ENCODE results near the gene PTPRJ.
"Not testable (repeated sequence)": the region's sequence is repeated elsewhere in the genome, so short reads cannot be mapped to it uniquely, and the experiment has no call there.

PTPRJ gene

DNA sequence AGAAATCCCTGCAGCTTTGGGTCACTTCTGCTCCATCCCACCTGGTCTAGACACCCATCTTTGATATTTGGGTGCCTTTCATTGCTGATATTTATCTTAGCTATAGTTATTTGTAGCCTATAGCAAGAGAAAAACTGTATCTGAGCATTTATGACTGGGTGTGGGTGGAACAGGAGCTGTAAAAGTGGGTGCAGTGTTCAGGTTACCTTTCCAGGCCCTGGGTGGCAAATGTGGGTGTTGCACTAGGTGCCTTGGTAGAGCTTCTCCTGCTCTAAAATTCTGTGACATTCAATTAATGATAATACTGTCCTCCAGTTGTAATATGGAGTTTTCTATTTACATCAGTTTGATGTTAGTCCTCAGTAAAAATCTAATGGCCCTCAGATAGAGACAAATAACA, 157.9 kb downstream of the PTPRJ start:
- TF ChIP-seq, protein P1, sequence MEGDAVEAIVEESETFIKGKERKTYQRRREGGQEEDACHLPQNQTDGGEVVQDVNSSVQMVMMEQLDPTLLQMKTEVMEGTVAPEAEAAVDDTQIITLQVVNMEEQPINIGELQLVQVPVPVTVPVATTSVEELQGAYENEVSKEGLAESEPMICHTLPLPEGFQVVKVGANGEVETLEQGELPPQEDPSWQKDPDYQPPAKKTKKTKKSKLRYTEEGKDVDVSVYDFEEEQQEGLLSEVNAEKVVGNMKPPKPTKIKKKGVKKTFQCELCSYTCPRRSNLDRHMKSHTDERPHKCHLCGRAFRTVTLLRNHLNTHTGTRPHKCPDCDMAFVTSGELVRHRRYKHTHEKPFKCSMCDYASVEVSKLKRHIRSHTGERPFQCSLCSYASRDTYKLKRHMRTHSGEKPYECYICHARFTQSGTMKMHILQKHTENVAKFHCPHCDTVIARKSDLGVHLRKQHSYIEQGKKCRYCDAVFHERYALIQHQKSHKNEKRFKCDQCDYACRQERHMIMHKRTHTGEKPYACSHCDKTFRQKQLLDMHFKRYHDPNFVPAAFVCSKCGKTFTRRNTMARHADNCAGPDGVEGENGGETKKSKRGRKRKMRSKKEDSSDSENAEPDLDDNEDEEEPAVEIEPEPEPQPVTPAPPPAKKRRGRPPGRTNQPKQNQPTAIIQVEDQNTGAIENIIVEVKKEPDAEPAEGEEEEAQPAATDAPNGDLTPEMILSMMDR (IDR thresholded peaks at IDR 0.05; ENCODE audit: control extremely low read depth, extremely low read depth, low read depth, missing control alignments) = no peak
- ChIA-PET POLR2A (no interaction called here), CTCF (interaction anchor here (1.2 kb wide), 1 partner anchor 203 kb away, joined by 3 read pairs; no protein-coding TSS in a partner anchor)
- no peak for DNase-seq (ENCODE audit: extremely low spot score)

DNA sequence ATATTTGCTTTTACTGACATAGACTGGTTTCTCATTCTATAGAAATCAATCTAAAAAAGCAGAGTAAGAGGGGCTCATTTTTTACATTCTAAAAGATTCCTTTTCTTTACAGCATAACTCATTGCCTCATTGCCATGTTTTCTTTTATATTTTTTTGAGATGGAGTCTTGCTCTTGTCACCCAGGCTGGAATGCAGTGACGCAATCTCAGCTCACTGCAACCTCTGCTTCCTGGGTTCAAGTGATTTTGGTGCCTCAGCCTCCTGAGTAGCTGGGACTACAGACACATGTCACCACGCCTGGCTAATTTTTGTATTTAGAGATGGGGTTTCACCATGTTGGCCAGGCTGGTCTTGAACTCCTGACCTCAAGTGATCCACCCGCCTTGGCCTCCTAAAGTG, 159.5 kb downstream of the PTPRJ start:
- DNase-seq (ENCODE audit: extremely low spot score); CTCF ChIA-PET; POLR2A ChIA-PET: not testable (repeated sequence)

DNA sequence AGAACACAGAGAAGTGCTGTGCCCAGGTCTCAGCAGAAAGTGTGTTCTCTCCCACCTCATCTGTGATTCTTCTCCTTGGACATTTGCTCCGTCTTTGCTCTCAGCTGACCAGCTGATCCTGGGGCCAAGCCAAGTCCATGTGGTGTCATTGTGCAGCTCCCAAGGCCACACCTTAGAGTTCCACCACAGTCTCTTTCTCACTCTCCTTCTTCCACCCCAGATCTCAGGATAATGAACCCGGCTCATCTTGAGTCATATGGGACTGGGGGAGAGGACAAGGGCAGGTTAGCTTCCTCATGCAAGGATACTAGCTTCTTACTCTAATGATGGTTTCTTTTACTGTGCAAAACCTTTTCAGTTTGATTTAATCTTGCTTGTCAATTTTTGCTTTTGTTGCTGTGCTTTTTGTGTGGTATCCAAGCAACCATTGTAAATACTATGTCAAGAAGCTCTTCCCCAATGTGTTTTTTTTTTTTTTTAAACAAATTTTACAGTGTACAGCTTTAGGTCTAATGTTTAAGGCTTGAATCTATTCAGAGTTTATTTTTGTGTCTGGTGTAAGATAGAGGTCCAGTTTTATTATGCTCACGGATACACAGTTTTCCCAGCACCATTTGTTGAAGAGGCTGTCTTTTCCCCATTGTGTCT, 161.2 kb downstream of the PTPRJ start:
- ChIA-PET POLR2A (no interaction called here), CTCF (no interaction called here)
- TF ChIP-seq, protein P1 (IDR thresholded peaks at IDR 0.05; ENCODE audit: control extremely low read depth, extremely low read depth, low read depth, missing control alignments) = no peak
- DNase-seq (ENCODE audit: extremely low spot score) = no peak

DNA sequence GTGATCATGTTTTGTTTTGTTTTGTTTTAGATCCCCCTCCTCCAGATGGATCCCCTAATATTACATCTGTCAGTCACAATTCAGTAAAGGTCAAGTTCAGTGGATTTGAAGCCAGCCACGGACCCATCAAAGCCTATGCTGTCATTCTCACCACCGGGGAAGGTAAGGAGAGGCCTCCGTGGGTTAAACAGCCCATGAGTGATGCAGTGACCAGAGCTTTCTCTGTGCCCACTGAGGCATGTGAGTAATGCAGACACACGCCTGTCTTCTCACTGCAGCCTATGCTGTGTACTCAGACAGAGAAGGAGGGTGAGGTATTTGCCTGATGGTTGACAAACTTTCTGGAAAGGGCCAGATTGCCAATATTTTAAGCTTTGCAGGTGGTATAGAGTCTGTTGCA, 162.5 kb downstream of the PTPRJ start:
- ChIA-PET POLR2A (no interaction called here), CTCF (no interaction called here)
- DNase-seq (ENCODE audit: extremely low spot score) = no peak
- TF ChIP-seq, protein P1 (IDR thresholded peaks at IDR 0.05; ENCODE audit: control extremely low read depth, extremely low read depth, low read depth, missing control alignments) = no peak

DNA sequence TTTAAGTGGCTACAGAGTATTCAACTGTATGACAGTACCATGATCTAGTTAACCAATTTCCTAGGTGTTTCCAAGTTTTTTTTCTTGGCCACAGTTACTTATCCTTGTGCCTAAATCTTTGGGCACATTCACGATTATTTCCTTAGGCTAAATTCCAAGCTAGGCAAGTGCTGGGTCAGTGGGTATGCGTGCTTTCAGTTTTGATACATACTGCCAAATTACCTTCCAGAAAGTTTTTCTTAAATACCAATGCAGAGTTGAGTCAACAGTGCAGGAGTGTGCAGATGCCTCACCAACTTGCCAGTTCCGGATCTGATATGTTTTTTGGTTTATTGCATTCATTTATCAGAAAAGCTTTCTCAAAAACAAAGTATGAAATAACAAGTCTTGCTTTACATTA, 168.4 kb downstream of the PTPRJ start:
- POLR2A ChIA-PET = no interaction called here
- TF ChIP-seq, protein P1 (IDR thresholded peaks at IDR 0.05; ENCODE audit: control extremely low read depth, extremely low read depth, low read depth, missing control alignments) = no peak
- CTCF ChIA-PET = interaction anchor here (1.0 to 1.4 kb wide), 3 partner anchors 9 to 214 kb away, joined by 3 to 4 read pairs (median 3); no protein-coding TSS in a partner anchor
- no peak for DNase-seq (ENCODE audit: extremely low spot score)

DNA sequence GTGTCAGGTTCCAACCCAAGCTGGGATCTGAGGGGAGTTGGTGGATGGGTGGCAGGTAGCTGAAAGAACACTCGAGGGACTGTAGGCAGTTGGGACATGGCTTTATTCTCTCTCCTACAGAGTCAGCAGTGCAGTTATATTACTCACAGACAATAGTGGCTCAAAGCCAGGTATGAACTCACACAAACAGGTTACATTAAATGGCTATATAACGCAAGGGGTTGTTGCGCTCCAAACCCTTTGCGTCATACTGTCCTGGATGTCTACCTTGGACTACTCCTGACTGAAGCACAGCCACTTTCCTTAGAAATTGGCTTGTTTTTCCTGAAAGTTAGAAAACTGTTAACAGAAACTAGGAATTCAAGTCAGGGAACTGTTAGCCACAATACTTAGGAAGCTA, 169.9 kb downstream of the PTPRJ start:
- TF ChIP-seq, protein P1 (IDR thresholded peaks at IDR 0.05; ENCODE audit: control extremely low read depth, extremely low read depth, low read depth, missing control alignments) = no peak
- CTCF ChIA-PET = interaction anchor here (1.0 kb wide), 1 partner anchor 15 kb away, joined by 3 read pairs; no protein-coding TSS in a partner anchor

DNA sequence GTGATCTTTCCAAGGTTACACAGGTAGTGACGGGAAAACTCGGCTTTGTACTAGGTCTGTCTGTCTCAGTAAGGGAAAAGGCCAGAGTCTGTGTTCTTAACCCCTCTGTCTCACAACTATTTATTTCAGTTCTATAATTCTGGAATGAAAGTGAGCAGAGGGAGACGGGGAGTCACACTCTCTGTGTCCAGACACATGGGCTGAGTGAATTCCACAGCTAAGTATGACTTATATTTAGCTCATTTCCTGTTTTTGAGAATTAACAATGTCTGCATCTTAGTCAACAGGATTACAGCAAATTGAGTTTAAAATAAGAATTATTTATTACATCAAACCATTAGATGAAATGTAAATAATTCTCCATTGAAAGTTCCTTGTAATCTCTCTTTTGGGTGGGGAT, 173.8 kb downstream of the PTPRJ start:
- DNase-seq (ENCODE audit: extremely low spot score) = no peak
- ChIA-PET POLR2A (no interaction called here), CTCF (no interaction called here)
- TF ChIP-seq, protein P1 (IDR thresholded peaks at IDR 0.05; ENCODE audit: control extremely low read depth, extremely low read depth, low read depth, missing control alignments) = no peak

More for the DNA sequence above, 169.9 kb downstream of the PTPRJ start:
- no peak for DNase-seq (ENCODE audit: extremely low spot score)
- POLR2A ChIA-PET = no interaction called here

Data from GM10248 (cell line).